ENCODE measurements around the gene NACC1.

NACC1 gene

GRCh38 chr19:13149628-13150186 lies 31.6 kb downstream of the NACC1 start:
- TF ChIP-seq CTCF (IDR thresholded peaks at IDR 0.05; ENCODE audit: insufficient read depth, low read depth, low read length, missing control alignments) = no peak
- H3K4me3 ChIP-seq (ENCODE audit: low read depth, low read length) = peak overlapping the region; percentile 95
- peak; percentile 55 for DNase-seq (ENCODE audit: low read depth)

GRCh38 chr19:13150187-13150930 lies 32.3 kb downstream of the NACC1 start, which contains the start of the genes IER2 and STX10:
Gene IER2 (plus strand): TSS chr19:13150411. CDS start chr19:13153187, 2,776 bp downstream.
Gene STX10 (minus strand): TSS chr19:13150375. CDS start chr19:13150173, 202 bp downstream.
- TF ChIP-seq CTCF (IDR thresholded peaks at IDR 0.05; ENCODE audit: insufficient read depth, low read depth, low read length, missing control alignments) = peak; percentile 55
- peak; percentile 96 for DNase-seq (ENCODE audit: low read depth)
- peak within 1 kb of the TSS; percentile 95 for H3K4me3 ChIP-seq (ENCODE audit: low read depth, low read length)

- no peak for TF ChIP-seq CTCF (IDR thresholded peaks at IDR 0.05; ENCODE audit: insufficient read depth, low read depth, low read length, missing control alignments)
These were observed 33.0 kb downstream of the NACC1 start for GRCh38 chr19:13150931-13151604.

GRCh38 chr19:13151605-13152355 lies 33.7 kb downstream of the NACC1 start:
- H3K4me3 ChIP-seq (ENCODE audit: low read depth, low read length) = peak overlapping the region; percentile 95
- no peak for TF ChIP-seq CTCF (IDR thresholded peaks at IDR 0.05; ENCODE audit: insufficient read depth, low read depth, low read length, missing control alignments)
- DNase-seq (ENCODE audit: low read depth) = peak; percentile 98

More at GRCh38 chr19:13150931-13151604, 33.0 kb downstream of the NACC1 start:
- DNase-seq (ENCODE audit: low read depth) = no peak
- peak overlapping the region; percentile 95 for H3K4me3 ChIP-seq (ENCODE audit: low read depth, low read length)

- DNase-seq (ENCODE audit: low read depth) = no peak
- no peak for TF ChIP-seq CTCF (IDR thresholded peaks at IDR 0.05; ENCODE audit: insufficient read depth, low read depth, low read length, missing control alignments)
- peak overlapping the region; percentile 91 for H3K4me3 ChIP-seq (ENCODE audit: low read depth, low read length)
These were observed 34.4 kb downstream of the NACC1 start for GRCh38 chr19:13152356-13152973.

GRCh38 chr19:13152974-13153568 lies 35.0 kb downstream of the NACC1 start:
- peak; percentile 97 for DNase-seq (ENCODE audit: low read depth)
- no peak for TF ChIP-seq CTCF (IDR thresholded peaks at IDR 0.05; ENCODE audit: insufficient read depth, low read depth, low read length, missing control alignments)
- H3K4me3 ChIP-seq (ENCODE audit: low read depth, low read length) = peak overlapping the region; percentile 91
